ENCODE measurements around the gene TGM2.

DNA sequence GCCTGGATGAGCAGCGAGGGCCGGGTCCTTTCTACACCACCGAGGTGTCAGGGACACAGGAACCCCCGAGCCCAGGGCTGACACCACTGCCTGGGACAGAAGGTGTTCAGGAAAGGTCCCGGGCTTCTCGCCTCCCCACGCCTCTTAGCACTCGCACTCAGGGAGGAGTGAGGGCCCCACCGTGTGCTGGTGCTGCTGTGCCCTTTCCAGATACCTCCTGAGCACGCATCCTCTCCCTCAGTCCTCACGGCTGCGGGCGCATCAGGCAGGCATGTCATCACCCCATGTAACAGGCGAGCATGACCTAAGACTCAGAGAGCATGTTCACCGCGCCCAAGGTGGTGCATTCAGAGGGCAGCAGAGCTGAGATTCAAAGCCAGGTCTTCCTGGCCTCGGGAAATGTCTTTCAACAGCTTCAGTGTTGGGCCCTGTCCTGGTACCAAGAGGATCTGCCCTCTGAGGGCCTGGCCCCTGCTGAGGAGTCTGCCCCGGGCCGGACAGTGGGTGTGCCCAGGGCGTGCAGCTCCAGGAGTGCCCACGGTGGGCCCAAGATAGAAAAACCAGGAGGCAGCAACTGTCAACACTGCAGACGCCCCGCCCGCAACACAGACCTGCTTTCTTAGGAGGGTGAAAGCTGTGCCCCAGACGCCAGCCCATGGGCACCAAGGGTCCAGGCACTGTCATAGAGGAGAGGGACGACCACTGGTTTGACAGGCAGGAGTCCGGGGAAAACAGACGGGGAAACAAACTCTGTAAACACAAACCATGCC lies 29.2 kb downstream of the TGM2 start:
- TF ChIP-seq, protein P1, sequence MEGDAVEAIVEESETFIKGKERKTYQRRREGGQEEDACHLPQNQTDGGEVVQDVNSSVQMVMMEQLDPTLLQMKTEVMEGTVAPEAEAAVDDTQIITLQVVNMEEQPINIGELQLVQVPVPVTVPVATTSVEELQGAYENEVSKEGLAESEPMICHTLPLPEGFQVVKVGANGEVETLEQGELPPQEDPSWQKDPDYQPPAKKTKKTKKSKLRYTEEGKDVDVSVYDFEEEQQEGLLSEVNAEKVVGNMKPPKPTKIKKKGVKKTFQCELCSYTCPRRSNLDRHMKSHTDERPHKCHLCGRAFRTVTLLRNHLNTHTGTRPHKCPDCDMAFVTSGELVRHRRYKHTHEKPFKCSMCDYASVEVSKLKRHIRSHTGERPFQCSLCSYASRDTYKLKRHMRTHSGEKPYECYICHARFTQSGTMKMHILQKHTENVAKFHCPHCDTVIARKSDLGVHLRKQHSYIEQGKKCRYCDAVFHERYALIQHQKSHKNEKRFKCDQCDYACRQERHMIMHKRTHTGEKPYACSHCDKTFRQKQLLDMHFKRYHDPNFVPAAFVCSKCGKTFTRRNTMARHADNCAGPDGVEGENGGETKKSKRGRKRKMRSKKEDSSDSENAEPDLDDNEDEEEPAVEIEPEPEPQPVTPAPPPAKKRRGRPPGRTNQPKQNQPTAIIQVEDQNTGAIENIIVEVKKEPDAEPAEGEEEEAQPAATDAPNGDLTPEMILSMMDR (IDR thresholded peaks at IDR 0.05): no peak
- no peak for TF ChIP-seq POLR2A (IDR thresholded peaks at IDR 0.05)
